ENCODE results near the gene EMILIN3.
"Not testable (repeated sequence)": the region's sequence is repeated elsewhere in the genome, so short reads cannot be mapped to it uniquely, and the experiment has no call there.

Gene EMILIN3

GRCh38 chr20:41314386-41314785, 52.2 kb downstream of the EMILIN3 start:
- ATAC-seq, result no peak
- TF ChIP-seq POU6F1 (CRISPR knock-in tag; IDR thresholded peaks at IDR 0.05; ENCODE audit: borderline replicate concordance, low read depth) (no peak), ZNF565 (CRISPR knock-in tag; conservative IDR thresholded peaks at IDR 0.05; ENCODE audit: low read depth) (no peak), ZNF8 (CRISPR knock-in tag; IDR thresholded peaks at IDR 0.05) (no peak), ZFP3 (CRISPR knock-in tag; IDR thresholded peaks at IDR 0.05) (no peak), SNAI2 (CRISPR knock-in tag; IDR thresholded peaks at IDR 0.05) (no peak), CSDC2 (CRISPR knock-in tag; IDR thresholded peaks at IDR 0.05) (no peak), OSR1 (CRISPR knock-in tag; IDR thresholded peaks at IDR 0.05) (no peak), CSRNP3 (CRISPR knock-in tag; IDR thresholded peaks at IDR 0.05) (no peak), RARB (CRISPR knock-in tag; IDR thresholded peaks at IDR 0.05) (no peak)

- not testable (repeated sequence) for ATAC-seq
Observed at GRCh38 chr20:41312009-41312408, 54.6 kb downstream of the EMILIN3 start.
